H1 (cell line): Measurements from ENCODE around the gene OR14I1. TPM values are rescaled to one million over a fixed set of nuclear protein-coding genes. Genes with fewer than 3 reads are reported as not detected.

ENCODE experiments used
- CTCF ChIA-PET: fragments of 300-600 bp; sonication (Branson Sonifier 250); formaldehyde crosslinking; loops from one replicate; lab custom pipeline; 2021; ENCODE audit not compliant: partially characterized antibody; lab: Charles Lee
- POLR2A ChIA-PET: fragments of 300-600 bp; sonication (Branson Sonifier 250); formaldehyde crosslinking; loops from one replicate; lab custom pipeline; 2021; ENCODE audit warnings: inconsistent platforms; ENCODE audit not compliant: partially characterized antibody; lab: Charles Lee
- DNase-seq, 2 experiments: peaks; one replicate each; pipeline versions ENCODE4 v3.0.0 to v3.0.0-alpha.2; 2010 to 2022; ENCODE audit warnings: low spot score in 2 of 2, low read depth in 1 of 2, mixed read lengths in 1 of 2
- FAIRE-seq: peaks from 2 replicates; lab custom pipeline; 2011; peaks lifted over from hg19 to GRCh38; lab: Jason Lieb, UNC
- H2AFZ ChIP-seq: 2 replicates; pipeline ENCODE4 v1.8.1; 2012; ENCODE audit warnings: low read length, inconsistent platforms
- H2AK5ac ChIP-seq: 2 replicates; pipeline ENCODE4 v1.6.1; 2013; ENCODE audit warnings: low read depth, low read length
- H2BK120ac ChIP-seq: replicated peaks from 2 replicates; pipeline ENCODE3; 2013; ENCODE audit warnings: low read depth, low read length, inconsistent platforms
- H2BK12ac ChIP-seq: 2 replicates; pipeline ENCODE4 v1.6.1; 2013; ENCODE audit warnings: low read depth, low read length
- H2BK15ac ChIP-seq: 2 replicates; pipeline ENCODE4 v1.6.1; 2013; ENCODE audit warnings: low read length
- H2BK20ac ChIP-seq: 2 replicates; pipeline ENCODE4 v1.6.1; 2013; ENCODE audit warnings: low read length
- H2BK5ac ChIP-seq: 2 replicates; pipeline ENCODE4 v1.6.1; 2013; ENCODE audit warnings: low read depth, low read length
- H3K14ac ChIP-seq: 2 replicates; pipeline ENCODE4 v1.6.1; 2013; ENCODE audit warnings: inconsistent platforms; ENCODE audit not compliant: insufficient read length
- H3K18ac ChIP-seq: 2 replicates; pipeline ENCODE4 v1.6.1; 2013; ENCODE audit warnings: low read length; ENCODE audit errors: extremely low read depth
- H3K23ac ChIP-seq: 2 replicates; pipeline ENCODE4 v1.6.1; 2013; ENCODE audit warnings: inconsistent platforms; ENCODE audit not compliant: insufficient read length
- H3K23me2 ChIP-seq: 2 replicates; pipeline ENCODE4 v1.6.1; 2013; ENCODE audit warnings: low read depth, low read length
- H3K27ac ChIP-seq: 2 replicates; pipeline ENCODE4 v1.6.1; 2011; ENCODE audit warnings: low read depth, low read length, inconsistent platforms
- H3K27me3 ChIP-seq, 4 experiments: replicated peaks in 1 of 4; 1 replicate in 1 of 4; 2 replicates in 3 of 4; pipeline versions ENCODE4 v1.6.1 to v1.8.1; 2011 to 2013; ENCODE audit warnings: low read length in 3 of 4, mild to moderate bottlenecking in 3 of 4, inconsistent platforms in 2 of 4, mixed read lengths in 2 of 4, moderate library complexity in 1 of 4; ENCODE audit not compliant: control insufficient read depth in 3 of 4, insufficient read depth in 3 of 4; ENCODE audit errors: extremely low read depth in 1 of 4
- H3K36me3 ChIP-seq, 4 experiments: 2 replicates each; pipeline versions ENCODE4 v1.6.1 to v1.8.1; 2011 to 2013; ENCODE audit warnings: mild to moderate bottlenecking in 4 of 4, low read length in 3 of 4, moderate library complexity in 2 of 4, control low read depth in 1 of 4, inconsistent platforms in 1 of 4; ENCODE audit not compliant: insufficient read depth in 4 of 4, control insufficient read depth in 2 of 4
- H3K4ac ChIP-seq: replicated peaks from 2 replicates; pipeline ENCODE3; 2013; ENCODE audit warnings: low read length, low read depth, mixed read lengths, inconsistent platforms; ENCODE audit not compliant: insufficient read length
- H3K4me1 ChIP-seq, 4 experiments: replicated peaks in 1 of 4; 1 replicate in 1 of 4; 2 replicates in 3 of 4; pipeline versions ENCODE4 v1.6.1 to v1.8.1; 2011 to 2013; ENCODE audit warnings: low read length in 3 of 4, inconsistent platforms in 2 of 4, mixed read lengths in 1 of 4; ENCODE audit not compliant: insufficient read depth in 4 of 4, control insufficient read depth in 3 of 4
- H3K4me2 ChIP-seq, 2 experiments: 2 replicates each; pipeline versions ENCODE4 v1.6.1 to v1.8.1; 2011 to 2013; ENCODE audit warnings: low read depth in 2 of 2, low read length in 2 of 2, control low read depth in 1 of 2, inconsistent platforms in 1 of 2, mild to moderate bottlenecking in 1 of 2; ENCODE audit not compliant: insufficient read depth in 1 of 2
- H3K4me3 ChIP-seq, 4 experiments: fragments of 200-600, 300-600 bp in 1 of 4; sonication (generic), shearing (Covaris generic), sonication (Bioruptor Twin) in 1 of 4; 2 replicates each; pipeline versions ENCODE4 v1.5.1 to v1.8.1; 2011 to 2016; ENCODE audit warnings: low read length in 4 of 4, low read depth in 3 of 4, control low read depth in 2 of 4, inconsistent platforms in 2 of 4, mild to moderate bottlenecking in 2 of 4, mixed read lengths in 1 of 4, moderate library complexity in 1 of 4; ENCODE audit not compliant: insufficient read depth in 2 of 4; ENCODE audit errors: extremely low read depth in 1 of 4
- H3K56ac ChIP-seq: replicated peaks from 2 replicates; pipeline ENCODE3; 2013; ENCODE audit warnings: low read depth, mild to moderate bottlenecking, mixed read lengths, low read length, inconsistent platforms; ENCODE audit not compliant: insufficient read length
- H3K79me1 ChIP-seq: 2 replicates; pipeline ENCODE4 v1.6.1; 2013; ENCODE audit warnings: low read depth, low read length, control low read depth
- H3K79me2 ChIP-seq, 2 experiments: 2 replicates each; pipeline versions ENCODE4 v1.6.1 to v1.8.1; 2012 to 2013; ENCODE audit warnings: low read length in 2 of 2, mild to moderate bottlenecking in 2 of 2, inconsistent platforms in 1 of 2; ENCODE audit not compliant: insufficient read depth in 2 of 2, control insufficient read depth in 1 of 2
- H3K9ac ChIP-seq, 4 experiments: replicated peaks in 1 of 4; 1 replicate in 1 of 4; 2 replicates in 3 of 4; pipeline versions ENCODE4 v1.6.1 to v1.8.1; 2011 to 2013; ENCODE audit warnings: low read depth in 3 of 4, low read length in 3 of 4, control low read depth in 2 of 4, mild to moderate bottlenecking in 2 of 4, moderate library complexity in 2 of 4, inconsistent platforms in 1 of 4; ENCODE audit errors: extremely low read depth in 1 of 4
- H3K9me3 ChIP-seq, 2 experiments: 2 replicates each; pipeline versions ENCODE4 v1.6.1 to v1.8.1; 2012 to 2013; ENCODE audit warnings: mild to moderate bottlenecking in 2 of 2, moderate library complexity in 2 of 2, control low read depth in 1 of 2, inconsistent platforms in 1 of 2, low read depth in 1 of 2, low read length in 1 of 2, mixed read lengths in 1 of 2; ENCODE audit not compliant: insufficient read depth in 2 of 2
- H4K20me1 ChIP-seq, 2 experiments: replicated peaks in 1 of 2; 2 replicates each; pipeline versions ENCODE3 to v1.8.1; 2011 to 2013; ENCODE audit warnings: inconsistent platforms in 2 of 2, low read length in 2 of 2, mild to moderate bottlenecking in 1 of 2; ENCODE audit not compliant: insufficient read depth in 2 of 2, control insufficient read depth in 1 of 2
- H4K5ac ChIP-seq: 2 replicates; pipeline ENCODE4 v1.6.1; 2013; ENCODE audit warnings: low read length, low read depth, mixed read lengths, inconsistent platforms; ENCODE audit not compliant: insufficient read length
- H4K8ac ChIP-seq: 2 replicates; pipeline ENCODE4 v1.8.0; 2013; ENCODE audit warnings: mild to moderate bottlenecking, moderate library complexity, low read length, inconsistent platforms; ENCODE audit not compliant: insufficient read depth; ENCODE audit errors: extremely low read depth
- H4K91ac ChIP-seq: replicated peaks from 2 replicates; pipeline ENCODE3; 2013; ENCODE audit warnings: low read length, mixed read lengths, inconsistent platforms; ENCODE audit not compliant: insufficient read length
- CREB1 ChIP-seq: IDR thresholded peaks from 2 replicates; pipeline ENCODE4 v1.6.1; 2012; ENCODE audit warnings: inconsistent platforms
- NANOG ChIP-seq: IDR thresholded peaks from 2 replicates; pipeline ENCODE4 v1.6.1; 2011; ENCODE audit warnings: low read length, low read depth, mild to moderate bottlenecking, inconsistent platforms; ENCODE audit not compliant: insufficient read depth, poor library complexity, severe bottlenecking
- RFX5 ChIP-seq: IDR thresholded peaks from 2 replicates; pipeline ENCODE4 v1.6.1; 2011; ENCODE audit warnings: low read depth, low read length, improper control_type of control experiment, borderline replicate concordance
- ZNF274 ChIP-seq: IDR thresholded peaks from 2 replicates; pipeline ENCODE4 v1.7.0; 2012; ENCODE audit warnings: low read length, borderline replicate concordance; ENCODE audit errors: extremely low read depth
- WGBS, 2 experiments: shearing (Covaris generic) in 1 of 2; methylation state at CpG; one replicate each; pipeline versions ENCODE4 v1.1.6 to v1.1.7; 2013 to 2015; ENCODE audit warnings: low lambda C conversion rate in 2 of 2, mixed read lengths in 2 of 2, inconsistent platforms in 1 of 2, low coverage in 1 of 2, missing lambda C conversion rate in 1 of 2; ENCODE audit not compliant: insufficient replicate concordance in 2 of 2, insufficient coverage in 1 of 2, insufficient read length in 1 of 2; ENCODE audit errors: extremely low coverage in 1 of 2, missing lambda C conversion rate in 1 of 2; 5-methylcytosine and 5-hydroxymethylcytosine counted together
- polyA plus RNA-seq, 7 experiments: library from polyadenylated mRNA; depleted of rRNA in 3 of 7; stranded (reverse) in 5 of 7; unstranded in 2 of 7; fragments of >200 nt in 5 of 7; fragments of 200-250 nt in 2 of 7; gene quantifications; 1 replicate in 5 of 7; 2 replicates in 1 of 7; 4 replicates in 1 of 7; pipeline versions ENCODE4 v1.2.1 to v1.2.3, GENCODE V29; 2011 to 2013; ENCODE audit warnings: missing spikeins in 2 of 7, mixed read lengths in 2 of 7
- total RNA-seq: library from RNA; stranded (reverse); fragmentation: NEBNext Ultra II Directional; extraction: Animal tissue kit (Norgen Biotek cat#: 25700); gene quantifications from 2 replicates; pipeline ENCODE4 v1.2.1, GENCODE V29; 2021

The OR14I1 gene
- total and polyA plus RNA-seq, 2 of the 8 experiments (the other 6 are each of a cell fraction or from before 2014, with no cell fraction given): not detected

DNA sequence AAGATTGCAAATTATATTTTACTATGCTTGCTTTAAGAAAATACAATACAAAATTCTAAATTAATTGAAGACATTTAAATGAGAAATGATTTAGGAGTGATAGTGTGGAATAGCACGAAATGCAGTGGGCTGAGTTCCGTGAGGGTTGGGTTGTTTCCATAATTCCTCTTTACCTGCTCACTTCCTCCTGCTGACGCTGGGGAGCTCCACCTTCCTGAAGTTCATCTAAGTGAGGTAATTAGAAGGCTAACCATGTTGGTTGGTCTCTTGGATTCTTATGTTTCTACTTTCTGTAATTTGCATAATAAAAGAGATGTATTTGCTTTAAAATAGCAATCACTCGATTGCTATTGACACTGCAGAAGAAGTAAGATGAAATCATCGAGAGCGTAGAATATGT is 4.7 kb downstream of the OR14I1 start:
- Histone ChIP-seq H4K20me1 (no peaks in the 10 kb centered on the region), H4K5ac (no peak overlapping the region), H2BK15ac (no peak overlapping the region), H2AFZ (no peak overlapping the region), H2BK12ac (no peak overlapping the region), H3K23me2 (peaks cover 2% of the 10 kb centered on the region; the same call in 1 of the 2 replicates), H3K36me3 (no peaks in the 10 kb centered on the region; a peak in 1 of 8 replicates), H2BK5ac (no peak overlapping the region), H3K9ac (no peak overlapping the region), H3K23ac (no peak overlapping the region), H3K27me3 (no peaks in the 10 kb centered on the region), H3K27ac (no peak overlapping the region), H3K79me1 (no peaks in the 10 kb centered on the region), H3K18ac (no peak overlapping the region), H4K8ac (no peak overlapping the region), H3K14ac (no peak overlapping the region), H2BK20ac (no peak overlapping the region), H3K56ac (no peak overlapping the region), H3K4me1 (no peaks in the 10 kb centered on the region), H3K4ac (no peak overlapping the region), H4K91ac (no peak overlapping the region), H3K4me3 (no peak overlapping the region), H2BK120ac (no peak overlapping the region), H3K79me2 (no peaks in the 10 kb centered on the region), H2AK5ac (no peak overlapping the region), H3K9me3 (peaks cover 60 to 68% of the 10 kb centered on the region in 2 experiments), H3K4me2 (no peak overlapping the region)
- CTCF ChIA-PET: interaction anchor here (0.6 kb wide), 1 partner anchor 11 kb away, joined by 3 read pairs; no protein-coding TSS in a partner anchor
- TF ChIP-seq CREB1 (no peak), ZNF274 (no peak), RFX5 (no peak), NANOG (no peak)
- WGBS, 2 experiments: 80% methylated on average over 6 of the region's 6 CpGs; no CpG with 5 or more reads in 1 of the 2 experiments
- FAIRE-seq (no peak), DNase-seq (no peak)
- POLR2A ChIA-PET: no interaction called here
